K562 (cell line): ENCODE data around the gene HSPA4. TPM values are rescaled to one million over a fixed set of nuclear protein-coding genes. Genes with fewer than 3 reads are reported as not detected.

Experiments used
- CBX5 ChIP-seq: IDR thresholded peaks from 2 replicates; pipeline ENCODE4 v1.6.1; 2014; ENCODE audit warnings: low read depth, borderline replicate concordance
- DACH1 ChIP-seq: fragments of 450-650 bp; IDR thresholded peaks from 2 replicates; pipeline ENCODE4 v1.6.1; 2018; ENCODE audit not compliant: partially characterized antibody
- FOXK2 ChIP-seq, 2 experiments: fragments of 450-650 bp; IDR thresholded peaks in 1 of 2; conservative IDR thresholded peaks in 1 of 2; 2 replicates each; pipeline ENCODE4 v1.6.1; 2016; ENCODE audit warnings: low read depth in 2 of 2, mild to moderate bottlenecking in 1 of 2
- MCM5 ChIP-seq: fragments of 450-650 bp; IDR thresholded peaks from 2 replicates; pipeline ENCODE4 v1.6.1; 2016; ENCODE audit warnings: low read depth
- PML ChIP-seq: IDR thresholded peaks from 2 replicates; pipeline ENCODE4 v1.6.1; 2012; ENCODE audit warnings: low read length, inconsistent platforms
- TBL1XR1 ChIP-seq, 2 experiments: IDR thresholded peaks; 2 replicates each; pipeline ENCODE4 v1.6.1; 2012; ENCODE audit warnings: improper control_type of control experiment in 2 of 2, low read length in 2 of 2, mild to moderate bottlenecking in 1 of 2
- TEAD1 ChIP-seq, 2 experiments: fragments of 450-650 bp in 1 of 2; sonication (generic) in 1 of 2; formaldehyde crosslinking; IDR thresholded peaks; 2 replicates each; pipeline versions ENCODE4 v1.4.0 to v1.8.0; 2020 to 2022; ENCODE audit warnings: mild to moderate bottlenecking in 2 of 2, missing genetic modification reagents in 1 of 2
- YBX1 ChIP-seq: fragments of 450-650 bp; IDR thresholded peaks from 2 replicates; pipeline ENCODE4 v1.7.1; 2016; ENCODE audit warnings: mild to moderate bottlenecking
- ZBTB8A ChIP-seq: fragments of 450-650 bp; IDR thresholded peaks from 2 replicates; pipeline ENCODE4 v1.6.1; 2018; ENCODE audit warnings: mild to moderate bottlenecking, moderate library complexity; ENCODE audit not compliant: partially characterized antibody
- ZKSCAN1 ChIP-seq: fragments of 150-350 bp; IDR thresholded peaks from 2 replicates; pipeline ENCODE4 v1.6.1; 2016; ENCODE audit warnings: low read depth, low read length
- ZNF12 ChIP-seq: sonication (generic); formaldehyde crosslinking; IDR thresholded peaks from 2 replicates; pipeline ENCODE4 v1.4.0; 2020; ENCODE audit warnings: mild to moderate bottlenecking, missing genetic modification reagents
- ZNF253 ChIP-seq: fragments of 250-450 bp; sonication (Bioruptor Pico); conservative IDR thresholded peaks from 2 replicates; pipeline ENCODE4 v1.6.1; 2021; ENCODE audit warnings: mild to moderate bottlenecking
- polyA plus RNA-seq, 8 experiments: library from polyadenylated mRNA; depleted of rRNA in 4 of 8; stranded (reverse) in 5 of 8; unstranded in 3 of 8; fragments of >200 nt; fragmentation: Nextera tagmentation in 2 of 8; fragmentation: Illumina TruSeq in 1 of 8; extraction: Ambion mirVana in 2 of 8; extraction: Trizol in 1 of 8; gene quantifications; 2 replicates each; pipeline versions ENCODE4 v1.2.1 to v1.2.3, GENCODE V29; 2011 to 2014; ENCODE audit warnings: inconsistent platforms in 1 of 8, missing spikeins in 1 of 8
- total RNA-seq, 7 experiments: library from RNA; depleted of rRNA in 6 of 7; stranded (reverse); fragments of >200 nt in 6 of 7; fragmentation: Illumina TruSeq in 2 of 7; extraction: Trizol in 2 of 7; gene quantifications; 2 replicates each; pipeline versions ENCODE4 v1.2.1 to v1.2.3, GENCODE V29; 2011 to 2021; ENCODE audit warnings: low replicate concordance in 1 of 7
- TF ChIP-seq, protein P1 (sequence below): fragments of 450-650 bp; IDR thresholded peaks from 2 replicates; pipeline ENCODE4 v1.6.1; 2016; ENCODE audit warnings: low read depth
- TF ChIP-seq, protein P2 (sequence below): fragments of 250-450 bp; sonication (Bioruptor Pico); IDR thresholded peaks from 2 replicates; pipeline ENCODE4 v1.5.0; 2020; ENCODE audit warnings: mild to moderate bottlenecking
- TF ChIP-seq, protein P3 (sequence below), 2 experiments: fragments of 450-650 bp in 1 of 2; IDR thresholded peaks; 2 replicates each; pipeline ENCODE4 v1.6.1; 2011 to 2017; ENCODE audit warnings: low read depth in 2 of 2, antibody characterized with exemption in 1 of 2, borderline replicate concordance in 1 of 2, low read length in 1 of 2, mild to moderate bottlenecking in 1 of 2, mixed read lengths in 1 of 2; ENCODE audit not compliant: control insufficient read depth in 1 of 2

The HSPA4 gene
- total and polyA plus RNA-seq, 9 of the 15 experiments (the other 6 are each of a cell fraction or from before 2014, with no cell fraction given), result 90.3 to 286 (median 148) TPM

DNA sequence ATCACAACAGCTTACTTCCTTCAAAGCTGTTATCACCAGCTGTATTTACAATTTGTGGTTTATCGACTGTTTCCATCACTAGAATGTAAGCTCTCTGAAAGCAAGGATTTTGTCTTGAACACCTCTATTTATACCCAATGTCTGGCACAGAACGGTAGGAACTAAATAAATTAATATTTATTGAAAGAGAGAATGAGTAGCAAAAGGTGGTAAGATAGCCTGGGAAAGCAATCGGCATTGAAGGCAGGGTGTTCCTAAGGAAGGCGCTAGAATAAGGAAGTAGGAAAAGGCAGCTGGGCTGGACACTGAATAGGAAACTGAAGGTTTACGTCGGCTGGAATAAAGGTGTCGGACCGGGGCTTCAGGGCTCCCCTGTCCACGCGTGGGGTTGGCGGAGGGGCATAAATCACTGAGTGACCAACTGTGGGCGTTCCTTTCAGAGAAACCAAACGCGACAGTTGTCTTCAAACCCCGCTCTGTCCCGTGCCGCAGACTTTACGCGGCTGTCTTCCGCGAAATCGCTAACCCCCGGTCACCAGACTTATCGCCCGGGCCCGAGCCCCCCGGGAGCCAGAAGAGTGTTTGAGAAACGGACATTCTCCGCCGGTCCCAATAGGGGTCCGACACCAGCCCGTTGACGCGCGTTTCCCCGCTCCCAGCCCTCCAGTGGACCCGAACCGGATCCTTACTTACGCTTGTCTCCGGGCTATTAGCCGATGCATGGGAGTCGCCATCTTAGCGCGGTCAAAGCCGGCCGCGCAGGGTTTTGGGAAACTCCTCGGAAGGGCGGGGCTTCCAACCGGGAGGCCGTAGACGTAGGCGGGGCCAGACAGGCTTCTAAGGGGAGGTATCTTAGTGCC lies 25.8 kb upstream of the HSPA4 start, which contains the start of gene ZCCHC10 (continued):
- TF ChIP-seq, protein P1, sequence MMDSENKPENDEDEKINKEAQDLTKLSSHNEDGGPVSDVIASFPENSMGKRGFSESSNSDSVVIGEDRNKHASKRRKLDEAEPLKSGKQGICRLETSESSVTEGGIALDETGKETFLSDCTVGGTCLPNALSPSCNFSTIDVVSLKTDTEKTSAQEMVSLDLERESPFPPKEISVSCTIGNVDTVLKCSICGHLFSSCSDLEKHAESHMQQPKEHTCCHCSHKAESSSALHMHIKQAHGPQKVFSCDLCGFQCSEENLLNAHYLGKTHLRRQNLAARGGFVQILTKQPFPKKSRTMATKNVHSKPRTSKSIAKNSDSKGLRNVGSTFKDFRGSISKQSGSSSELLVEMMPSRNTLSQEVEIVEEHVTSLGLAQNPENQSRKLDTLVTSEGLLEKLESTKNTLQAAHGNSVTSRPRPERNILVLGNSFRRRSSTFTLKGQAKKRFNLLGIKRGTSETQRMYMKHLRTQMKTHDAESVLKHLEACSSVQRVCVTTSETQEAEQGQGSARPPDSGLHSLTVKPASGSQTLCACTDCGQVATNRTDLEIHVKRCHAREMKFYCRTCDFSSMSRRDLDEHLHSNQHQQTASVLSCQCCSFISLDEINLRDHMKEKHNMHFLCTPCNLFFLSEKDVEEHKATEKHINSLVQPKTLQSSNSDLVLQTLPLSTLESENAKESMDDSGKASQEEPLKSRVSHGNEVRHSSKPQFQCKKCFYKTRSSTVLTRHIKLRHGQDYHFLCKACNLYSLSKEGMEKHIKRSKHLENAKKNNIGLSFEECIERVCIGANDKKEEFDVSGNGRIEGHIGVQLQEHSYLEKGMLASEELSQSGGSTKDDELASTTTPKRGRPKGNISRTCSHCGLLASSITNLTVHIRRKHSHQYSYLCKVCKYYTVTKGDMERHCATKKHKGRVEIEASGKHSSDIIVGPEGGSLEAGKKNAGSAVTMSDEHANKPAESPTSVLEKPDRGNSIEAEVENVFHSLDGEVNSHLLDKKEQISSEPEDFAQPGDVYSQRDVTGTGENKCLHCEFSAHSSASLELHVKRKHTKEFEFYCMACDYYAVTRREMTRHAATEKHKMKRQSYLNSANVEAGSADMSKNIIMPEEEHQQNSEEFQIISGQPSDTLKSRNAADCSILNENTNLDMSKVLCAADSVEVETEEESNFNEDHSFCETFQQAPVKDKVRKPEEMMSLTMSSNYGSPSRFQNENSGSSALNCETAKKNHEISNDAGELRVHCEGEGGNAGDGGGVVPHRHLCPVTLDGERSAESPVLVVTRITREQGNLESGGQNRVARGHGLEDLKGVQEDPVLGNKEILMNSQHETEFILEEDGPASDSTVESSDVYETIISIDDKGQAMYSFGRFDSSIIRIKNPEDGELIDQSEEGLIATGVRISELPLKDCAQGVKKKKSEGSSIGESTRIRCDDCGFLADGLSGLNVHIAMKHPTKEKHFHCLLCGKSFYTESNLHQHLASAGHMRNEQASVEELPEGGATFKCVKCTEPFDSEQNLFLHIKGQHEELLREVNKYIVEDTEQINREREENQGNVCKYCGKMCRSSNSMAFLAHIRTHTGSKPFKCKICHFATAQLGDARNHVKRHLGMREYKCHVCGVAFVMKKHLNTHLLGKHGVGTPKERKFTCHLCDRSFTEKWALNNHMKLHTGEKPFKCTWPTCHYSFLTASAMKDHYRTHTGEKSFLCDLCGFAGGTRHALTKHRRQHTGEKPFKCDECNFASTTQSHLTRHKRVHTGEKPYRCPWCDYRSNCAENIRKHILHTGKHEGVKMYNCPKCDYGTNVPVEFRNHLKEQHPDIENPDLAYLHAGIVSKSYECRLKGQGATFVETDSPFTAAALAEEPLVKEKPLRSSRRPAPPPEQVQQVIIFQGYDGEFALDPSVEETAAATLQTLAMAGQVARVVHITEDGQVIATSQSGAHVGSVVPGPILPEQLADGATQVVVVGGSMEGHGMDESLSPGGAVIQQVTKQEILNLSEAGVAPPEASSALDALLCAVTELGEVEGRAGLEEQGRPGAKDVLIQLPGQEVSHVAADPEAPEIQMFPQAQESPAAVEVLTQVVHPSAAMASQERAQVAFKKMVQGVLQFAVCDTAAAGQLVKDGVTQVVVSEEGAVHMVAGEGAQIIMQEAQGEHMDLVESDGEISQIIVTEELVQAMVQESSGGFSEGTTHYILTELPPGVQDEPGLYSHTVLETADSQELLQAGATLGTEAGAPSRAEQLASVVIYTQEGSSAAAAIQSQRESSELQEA, result no peak; the same call in 1 of the 2 replicates
- TF ChIP-seq ZNF253, result no peak
- TF ChIP-seq DACH1, result no peak
- peak; percentile 86 for TF ChIP-seq PML
- TF ChIP-seq TEAD1 (CRISPR knock-in tag; IDR thresholded peaks at IDR 0.05), result peak; percentile 20 to 39; a peak in 2 of 4 replicates
- TF ChIP-seq CBX5, result no peak
- no peak for TF ChIP-seq TBL1XR1 (IDR thresholded peaks at IDR 0.05; ENCODE audit: low read length in 2 of 2)
- no peak for TF ChIP-seq ZKSCAN1
- no peak for TF ChIP-seq ZBTB8A
- peak; percentile 42 to 64; a peak in 2 of 4 replicates for TF ChIP-seq FOXK2 (conservative IDR thresholded peaks at IDR 0.05 in 1 of 2, IDR thresholded peaks at IDR 0.05 in 1 of 2; ENCODE audit: low read depth in 2 of 2)
- no peak for TF ChIP-seq YBX1
- TF ChIP-seq MCM5, result no peak
- peak; percentile 52; the same call in 1 of the 2 replicates for TF ChIP-seq ZNF12 (CRISPR knock-in tag)
- TF ChIP-seq, protein P2, sequence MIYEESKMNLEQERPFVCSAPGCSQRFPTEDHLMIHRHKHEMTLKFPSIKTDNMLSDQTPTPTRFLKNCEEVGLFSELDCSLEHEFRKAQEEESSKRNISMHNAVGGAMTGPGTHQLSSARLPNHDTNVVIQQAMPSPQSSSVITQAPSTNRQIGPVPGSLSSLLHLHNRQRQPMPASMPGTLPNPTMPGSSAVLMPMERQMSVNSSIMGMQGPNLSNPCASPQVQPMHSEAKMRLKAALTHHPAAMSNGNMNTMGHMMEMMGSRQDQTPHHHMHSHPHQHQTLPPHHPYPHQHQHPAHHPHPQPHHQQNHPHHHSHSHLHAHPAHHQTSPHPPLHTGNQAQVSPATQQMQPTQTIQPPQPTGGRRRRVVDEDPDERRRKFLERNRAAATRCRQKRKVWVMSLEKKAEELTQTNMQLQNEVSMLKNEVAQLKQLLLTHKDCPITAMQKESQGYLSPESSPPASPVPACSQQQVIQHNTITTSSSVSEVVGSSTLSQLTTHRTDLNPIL (CRISPR knock-in tag), result no peak
- TF ChIP-seq, protein P3, sequence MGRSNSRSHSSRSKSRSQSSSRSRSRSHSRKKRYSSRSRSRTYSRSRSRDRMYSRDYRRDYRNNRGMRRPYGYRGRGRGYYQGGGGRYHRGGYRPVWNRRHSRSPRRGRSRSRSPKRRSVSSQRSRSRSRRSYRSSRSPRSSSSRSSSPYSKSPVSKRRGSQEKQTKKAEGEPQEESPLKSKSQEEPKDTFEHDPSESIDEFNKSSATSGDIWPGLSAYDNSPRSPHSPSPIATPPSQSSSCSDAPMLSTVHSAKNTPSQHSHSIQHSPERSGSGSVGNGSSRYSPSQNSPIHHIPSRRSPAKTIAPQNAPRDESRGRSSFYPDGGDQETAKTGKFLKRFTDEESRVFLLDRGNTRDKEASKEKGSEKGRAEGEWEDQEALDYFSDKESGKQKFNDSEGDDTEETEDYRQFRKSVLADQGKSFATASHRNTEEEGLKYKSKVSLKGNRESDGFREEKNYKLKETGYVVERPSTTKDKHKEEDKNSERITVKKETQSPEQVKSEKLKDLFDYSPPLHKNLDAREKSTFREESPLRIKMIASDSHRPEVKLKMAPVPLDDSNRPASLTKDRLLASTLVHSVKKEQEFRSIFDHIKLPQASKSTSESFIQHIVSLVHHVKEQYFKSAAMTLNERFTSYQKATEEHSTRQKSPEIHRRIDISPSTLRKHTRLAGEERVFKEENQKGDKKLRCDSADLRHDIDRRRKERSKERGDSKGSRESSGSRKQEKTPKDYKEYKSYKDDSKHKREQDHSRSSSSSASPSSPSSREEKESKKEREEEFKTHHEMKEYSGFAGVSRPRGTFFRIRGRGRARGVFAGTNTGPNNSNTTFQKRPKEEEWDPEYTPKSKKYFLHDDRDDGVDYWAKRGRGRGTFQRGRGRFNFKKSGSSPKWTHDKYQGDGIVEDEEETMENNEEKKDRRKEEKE (IDR thresholded peaks at IDR 0.05; ENCODE audit: borderline replicate concordance in 1 of 2, control insufficient read depth in 1 of 2, low read depth in 2 of 2, low read length in 1 of 2), result 0 out of 4 replicates have a peak, but pooled peaks of 1 of the 2 experiments have one; percentile 3
